Measurements from ENCODE around the gene ARL15. TPM values are rescaled to one million over a fixed set of nuclear protein-coding genes. Genes with fewer than 3 reads are reported as not detected.
A peak's percentile ranks its signal among the peaks of the same experiment; 100 is the strongest.

ARL15 gene
- total and polyA plus RNA-seq, 9 of the 15 experiments (the other 6 are each of a cell fraction or from before 2014, with no cell fraction given) = 18.5 to 80.4 (median 57.0) TPM

DNA sequence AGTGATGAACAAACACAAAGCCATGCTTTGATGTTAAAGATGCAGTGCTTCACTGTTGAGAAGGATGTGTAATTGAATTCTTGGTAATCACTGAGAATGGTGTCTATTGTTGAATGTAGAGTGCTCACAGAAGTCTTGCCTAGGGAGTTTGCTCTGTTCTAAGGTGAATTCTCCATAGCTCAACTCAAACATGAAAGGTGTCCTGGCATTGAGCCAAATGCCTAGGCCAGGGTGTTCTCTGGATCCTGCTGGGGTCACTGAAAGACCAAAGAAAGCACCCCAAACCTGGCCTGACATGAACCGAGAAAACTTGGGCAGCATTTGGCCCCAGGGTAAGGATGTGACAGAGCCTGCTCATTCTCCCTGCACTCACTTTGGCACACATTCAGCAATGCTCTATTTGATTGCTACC, 217.3 kb downstream of the ARL15 start:
- TF ChIP-seq SP1 (CRISPR knock-in tag; IDR thresholded peaks at IDR 0.05) = no peak
- TF ChIP-seq ZZZ3 (IDR thresholded peaks at IDR 0.05) = no peak
- no peak for TF ChIP-seq HDGF (IDR thresholded peaks at IDR 0.05)
- TF ChIP-seq NFIC (IDR thresholded peaks at IDR 0.05) = peak; percentile 97
- no peak for TF ChIP-seq ZNF263 (CRISPR knock-in tag; IDR thresholded peaks at IDR 0.05; ENCODE audit: borderline replicate concordance)
- TF ChIP-seq NFIX (CRISPR knock-in tag; IDR thresholded peaks at IDR 0.05; ENCODE audit: low read depth) = peak; percentile 59
- POLR2A ChIA-PET = interaction anchor here (0.6 kb wide), 1 partner anchor 210 kb away, joined by 3 read pairs; no protein-coding TSS in a partner anchor

More for the DNA sequence above, 217.3 kb downstream of the ARL15 start:
- in situ Hi-C loops (cut with MboI) = no loop called here
- H3K36me3 ChIP-seq (ENCODE audit: control insufficient read depth, insufficient read depth, low read length) = no peaks in the 10 kb centered on the region; the same call in 2 of the 3 replicates
- peak in 1 of 4 experiments; percentile 25 for DNase-seq (ENCODE audit: extremely low read depth in 1 of 4, low spot score in 3 of 4)
- H3K9me1 ChIP-seq (ENCODE audit: control insufficient read depth, insufficient read depth, low read length) = no peaks in the 10 kb centered on the region
- H3K4me2 ChIP-seq (ENCODE audit: insufficient read depth, low read length) = no peak overlapping the region
- intact Hi-C loops (cut with micrococcal nuclease) = loop anchor here (10.0 kb wide), 1 partner anchor 122 kb away; no protein-coding TSS in a partner anchor
- no peak overlapping the region for H3K4me3 ChIP-seq
- peaks cover 3% of the 10 kb centered on the region; the same call in 1 of the 3 replicates for H3K79me2 ChIP-seq (ENCODE audit: control insufficient read depth, insufficient read depth, low read length)
- H3K27ac ChIP-seq (ENCODE audit: extremely low read depth, low read depth, low read length) = no peak overlapping the region
- H2AFZ ChIP-seq (ENCODE audit: low read depth, low read length) = no peak overlapping the region
- no peaks in the 10 kb centered on the region for H3K9me3 ChIP-seq (replicated peaks; ENCODE audit: control insufficient read depth, insufficient read depth, low read depth, low read length)
- no peak overlapping the region for H3K9ac ChIP-seq (ENCODE audit: insufficient read depth in 1 of 2, low read depth in 2 of 2, low read length in 2 of 2)
- ATAC-seq = peak; percentile 28
- no peaks in the 10 kb centered on the region for H4K20me1 ChIP-seq (replicated peaks; ENCODE audit: control insufficient read depth, insufficient read depth, low read length)
- CTCF ChIA-PET (ENCODE audit: low intra/inter-chr PET ratio) = no interaction called here
- 58% methylated on average over 1 of the region's 1 CpG for WGBS (ENCODE audit: insufficient coverage, low coverage, missing lambda C conversion rate)
- H3K4me1 ChIP-seq (replicated peaks in 1 of 2; ENCODE audit: control insufficient read depth in 2 of 2, insufficient read depth in 2 of 2, low read length in 2 of 2) = peaks cover 0 to 6% of the 10 kb centered on the region in 2 experiments; a peak in 2 of 5 replicates
- H3K27me3 ChIP-seq (ENCODE audit: control insufficient read depth in 2 of 2, insufficient read depth in 2 of 2, low read length in 2 of 2) = no peaks in the 10 kb centered on the region
- no peak for FAIRE-seq
- BruUV-seq (replicated peaks) = no TSS peak

All from K562 (cell line).